GM21360 (cell line): ENCODE data around the gene NXPH2.
"Not testable (repeated sequence)": the region's sequence is repeated elsewhere in the genome, so short reads cannot be mapped to it uniquely, and the experiment has no call there.

Experiments used
- ATAC-seq: cut with Tn5 transposase; IDR thresholded peaks from one replicate; pipeline ENCODE4 v1.9.1; 2021; ENCODE audit warnings: mild to moderate bottlenecking, moderate library complexity; ENCODE audit not compliant: unreplicated experiment

NXPH2 gene

DNA sequence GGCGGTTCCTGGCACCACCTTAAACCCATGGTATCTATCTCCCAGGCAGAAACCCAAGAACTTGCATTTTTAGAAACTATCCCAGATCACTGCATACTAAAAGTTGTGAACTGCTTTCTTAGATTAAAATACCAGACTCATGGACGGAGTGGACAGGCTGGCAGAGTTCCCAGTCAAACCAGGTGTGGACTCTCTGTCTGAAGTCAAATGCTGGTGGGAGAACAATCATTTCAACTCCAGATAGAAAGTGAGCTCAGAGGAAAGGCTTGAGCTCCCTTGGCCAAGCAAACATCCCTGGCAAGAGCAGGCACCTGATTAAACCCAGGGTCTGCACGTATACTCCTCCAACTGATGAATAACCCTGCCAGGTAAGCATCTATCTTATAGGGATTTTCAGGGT is 19.5 kb downstream of the NXPH2 start:
- ATAC-seq: no peak

DNA sequence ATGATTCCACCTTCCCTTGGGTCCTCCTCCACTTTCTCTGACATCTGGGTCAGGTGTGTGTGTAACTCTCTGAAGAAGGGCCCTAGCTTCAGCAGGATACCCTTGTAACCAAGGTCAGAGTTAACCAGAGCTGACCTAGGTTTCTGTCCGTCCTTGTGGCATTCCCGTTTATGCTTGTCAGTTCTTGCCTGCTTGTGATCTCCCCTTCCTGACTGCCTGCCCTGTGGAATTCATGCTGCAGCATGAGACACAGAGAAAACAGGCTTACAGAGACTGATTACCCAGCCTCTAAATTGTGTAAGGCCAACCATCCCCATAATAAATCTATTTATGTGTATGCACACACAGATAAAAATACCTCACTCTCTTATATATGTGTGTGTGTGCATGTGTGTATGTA is 22.8 kb downstream of the NXPH2 start:
- ATAC-seq: no peak

DNA sequence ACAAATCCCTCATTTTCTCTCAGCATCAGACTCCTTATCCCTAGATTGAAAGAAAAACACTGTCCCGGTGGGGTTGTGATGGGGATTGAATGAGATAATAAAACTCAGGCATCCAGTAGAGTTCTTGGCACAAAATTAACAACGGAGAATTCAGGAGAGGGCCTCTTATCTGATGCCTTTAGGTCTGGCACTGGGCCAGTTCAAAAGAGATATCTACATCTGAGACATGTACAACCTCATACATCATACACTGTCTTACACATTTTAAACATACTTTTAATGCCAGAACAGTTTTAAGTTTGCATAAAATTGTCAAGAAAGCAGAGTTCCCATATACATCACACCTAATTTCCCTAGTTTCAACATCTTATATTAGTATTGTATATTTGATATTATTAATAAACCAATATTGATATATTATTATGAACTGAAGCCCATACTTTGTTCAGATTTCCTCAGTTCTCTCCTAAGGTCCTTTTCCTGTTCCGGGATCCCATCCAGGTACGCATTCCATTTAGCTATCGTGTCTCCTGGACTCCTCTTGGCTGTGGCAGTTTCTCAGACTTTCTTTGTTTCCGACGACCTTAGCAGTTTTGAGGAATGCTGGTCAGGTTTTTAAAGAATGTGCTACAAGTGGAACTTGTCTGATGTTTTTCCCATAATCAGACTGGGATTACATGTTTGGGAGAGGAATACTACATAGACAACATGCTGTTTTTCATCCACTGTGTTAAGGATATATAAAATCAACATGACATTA is 27.8 kb downstream of the NXPH2 start:
- no peak for ATAC-seq

DNA sequence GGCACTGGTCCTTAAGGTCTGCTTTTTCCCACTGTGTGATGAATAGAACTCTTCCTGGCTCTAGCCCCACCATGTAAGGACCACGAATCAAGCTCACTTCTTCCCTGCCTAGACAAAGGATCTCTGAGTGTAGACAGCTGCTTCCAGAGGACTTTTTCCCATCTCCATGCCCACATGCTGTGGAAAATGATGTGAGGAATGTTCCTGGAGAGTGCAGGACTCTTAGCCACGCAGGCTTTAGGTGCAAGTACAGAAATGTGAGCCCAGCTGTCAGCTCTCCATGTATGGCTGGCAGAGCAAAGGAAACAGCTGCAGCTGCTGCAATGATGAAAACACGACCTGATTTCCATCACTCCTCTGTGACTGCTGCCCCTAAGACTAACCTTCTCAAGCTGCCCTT is 35.5 kb downstream of the NXPH2 start:
- no peak for ATAC-seq

DNA sequence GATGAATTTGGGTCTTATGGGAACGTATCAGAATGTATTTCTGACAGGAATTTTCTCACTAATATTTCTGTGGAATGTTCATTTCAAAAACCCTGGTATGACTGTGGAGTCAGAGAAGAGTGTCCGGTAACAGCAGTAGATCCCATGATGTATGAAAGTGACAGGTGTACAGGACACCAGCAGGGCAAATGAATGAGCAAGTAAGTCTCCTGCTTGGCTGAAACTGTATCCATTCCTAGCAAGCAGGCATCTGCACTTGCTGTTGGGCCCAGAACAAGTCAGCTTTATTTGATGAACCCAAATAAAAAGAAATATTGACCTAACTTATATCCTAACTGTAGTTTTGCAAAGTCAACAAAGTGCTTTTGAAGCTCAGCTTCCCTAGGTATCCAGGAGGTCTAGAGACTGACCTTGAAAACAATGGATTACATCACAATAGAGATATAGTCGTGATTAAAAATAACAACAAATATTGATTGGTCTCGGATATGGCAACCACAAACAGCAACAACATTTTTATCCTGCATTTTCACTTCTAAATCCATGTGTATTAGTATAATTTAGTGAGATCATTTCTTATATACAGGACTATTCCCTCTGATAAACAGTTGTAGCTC is 37.6 kb downstream of the NXPH2 start:
- no peak for ATAC-seq

DNA sequence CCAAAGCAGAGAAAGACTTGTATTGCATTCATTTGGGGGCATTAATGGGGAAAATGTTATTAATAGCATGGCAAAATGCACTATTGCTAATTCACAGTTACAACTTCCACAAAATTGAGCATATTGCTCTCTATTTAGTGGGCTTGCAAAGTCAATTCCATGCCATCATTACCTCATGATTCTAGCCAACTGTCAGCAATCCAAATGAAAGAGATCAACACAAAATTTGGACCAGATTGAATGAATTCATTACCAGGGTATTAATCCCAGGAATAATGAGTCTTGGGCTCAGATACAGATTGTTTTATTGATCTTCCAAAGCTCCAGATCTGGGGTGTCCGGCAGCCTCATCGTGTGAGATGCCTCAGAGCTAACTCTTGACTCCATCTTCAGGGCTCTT is 38.3 kb downstream of the NXPH2 start:
- no peak for ATAC-seq

DNA sequence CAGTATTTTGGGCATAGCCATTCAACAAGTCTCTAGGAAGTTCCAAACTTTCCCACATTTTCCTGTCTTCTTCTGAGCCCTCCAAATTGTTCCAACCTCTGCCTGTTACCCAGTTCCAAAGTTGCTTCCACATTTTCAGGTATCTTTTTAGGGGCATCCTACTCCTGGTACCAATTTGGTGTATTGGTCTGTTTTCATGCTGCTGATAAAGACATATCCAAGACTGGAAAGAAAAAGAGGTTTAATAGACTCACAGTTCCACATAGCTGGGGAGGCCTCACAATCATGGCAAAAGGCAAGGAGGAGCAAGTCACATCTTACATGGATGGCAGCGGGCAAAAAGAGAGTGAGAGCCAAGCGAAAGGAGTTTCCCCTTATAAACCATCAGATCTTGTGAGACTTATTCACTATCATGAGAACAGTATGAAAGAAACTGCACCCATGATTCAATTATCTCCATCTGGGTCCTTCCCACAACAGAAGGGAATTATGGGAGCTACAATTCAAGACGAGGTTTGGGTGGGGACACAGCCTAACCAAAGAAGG is 43.1 kb downstream of the NXPH2 start:
- ATAC-seq: not testable (repeated sequence)

DNA sequence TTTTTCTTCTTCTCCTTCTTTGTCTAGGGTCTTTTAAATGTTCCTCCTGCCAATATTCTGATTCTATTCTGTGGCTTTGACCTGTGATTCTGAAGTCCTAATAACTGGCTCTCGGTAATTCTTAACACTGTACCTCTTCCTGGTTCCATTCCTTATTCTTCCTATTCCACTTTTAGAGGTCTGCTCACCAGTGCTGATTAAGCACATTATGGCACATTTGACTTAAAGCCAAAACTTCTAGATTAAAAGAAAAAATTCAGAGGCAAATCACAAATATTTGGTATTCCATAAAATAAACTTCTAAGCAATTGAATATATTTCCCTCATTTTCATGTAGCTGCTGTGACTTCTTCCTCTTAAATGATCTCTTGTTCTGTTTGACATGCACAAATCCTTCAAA is 47.5 kb downstream of the NXPH2 start:
- ATAC-seq: no peak

DNA sequence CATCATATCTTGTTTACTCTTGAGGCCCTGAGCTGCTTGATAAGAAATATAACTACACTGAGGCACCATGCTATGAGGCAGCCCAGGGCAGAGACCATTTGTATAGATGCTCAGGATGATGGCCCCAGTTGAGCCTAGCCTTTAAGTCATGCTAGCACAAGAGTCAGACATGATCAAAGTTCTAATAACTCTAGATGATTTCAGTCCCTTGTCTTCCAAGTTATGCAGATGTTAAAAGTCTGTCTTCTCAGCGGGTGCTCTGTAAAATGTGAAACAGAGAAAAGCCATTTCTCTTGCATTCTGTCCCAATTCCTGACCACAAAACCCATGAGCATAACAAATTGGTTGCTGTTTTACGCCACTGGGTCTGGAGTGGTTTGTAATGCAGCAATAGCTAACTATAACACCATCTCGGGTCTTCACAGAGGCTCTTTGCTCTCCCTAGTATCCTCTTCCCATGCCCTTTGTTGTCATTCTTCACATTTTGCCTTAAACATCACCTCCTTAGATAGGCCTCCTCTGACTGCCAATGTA is 49.6 kb downstream of the NXPH2 start:
- ATAC-seq: no peak

DNA sequence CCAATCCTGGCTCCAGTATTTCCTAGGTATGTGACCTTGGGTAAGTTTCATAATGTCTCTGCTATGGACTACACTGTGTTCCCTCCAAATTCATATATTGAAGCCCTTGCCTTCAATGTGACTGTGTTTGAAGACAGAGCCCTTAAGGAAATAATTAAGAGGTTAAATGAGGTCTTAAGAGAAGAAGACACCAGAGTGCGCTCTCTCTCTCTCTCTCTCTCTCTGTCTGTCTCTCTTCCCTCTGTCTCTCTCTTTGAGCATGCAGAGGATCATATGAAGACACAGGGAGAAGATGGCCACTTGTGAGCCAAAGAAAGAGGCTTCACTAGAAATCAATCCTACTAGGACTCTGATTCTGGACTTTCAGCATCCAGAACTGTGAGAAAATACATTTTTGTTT is 52.2 kb downstream of the NXPH2 start:
- no peak for ATAC-seq

DNA sequence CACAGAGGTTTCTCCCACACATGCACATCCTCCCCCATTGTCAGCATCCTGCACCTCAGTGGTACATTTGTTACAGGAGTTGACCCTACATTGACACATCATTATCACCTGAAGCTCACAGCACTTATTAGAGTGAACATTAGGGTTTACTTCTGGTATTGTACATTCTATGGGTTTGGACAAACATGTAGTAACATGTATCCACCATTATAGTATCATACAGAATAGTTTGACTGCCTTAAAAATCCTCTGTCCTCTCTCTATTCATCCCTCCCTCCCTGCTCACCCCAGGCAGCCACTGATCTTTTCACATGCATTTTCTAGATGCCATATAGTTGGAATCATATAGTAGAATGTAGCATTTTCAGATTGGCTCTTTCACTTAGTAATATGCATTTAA is 53.5 kb downstream of the NXPH2 start:
- no peak for ATAC-seq

DNA sequence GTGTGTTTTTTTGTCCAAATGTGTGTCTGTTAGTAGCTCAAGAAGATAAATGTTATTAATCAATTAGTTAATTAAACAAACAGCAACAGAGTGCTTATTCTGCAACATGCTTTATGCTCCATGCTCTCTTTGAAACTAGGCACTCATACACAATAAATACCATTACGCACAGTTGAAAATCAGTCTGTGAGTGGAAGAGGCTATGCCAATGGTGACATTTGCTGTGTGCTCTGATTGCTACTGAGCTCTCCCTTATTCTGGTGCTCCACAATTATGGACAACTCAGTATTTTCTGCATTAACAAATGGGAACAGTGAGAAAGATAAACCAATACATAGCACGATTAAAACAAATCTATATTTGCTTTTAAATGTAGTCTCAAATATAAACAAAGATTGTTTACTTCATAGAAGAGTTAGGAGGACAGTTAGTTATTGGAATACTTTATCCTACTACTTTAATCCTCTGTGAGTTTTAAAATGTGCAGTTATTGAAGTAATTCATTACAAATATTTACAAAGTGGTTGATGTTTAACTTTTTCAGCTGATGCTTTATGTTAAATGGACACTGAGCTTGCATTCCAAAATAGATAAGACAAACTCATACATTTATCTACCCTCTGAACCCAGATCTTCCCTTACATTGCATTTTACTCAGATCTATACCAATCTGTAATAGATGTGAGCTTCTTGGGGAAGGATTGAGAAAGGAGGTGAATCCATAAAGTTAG is 55.3 kb downstream of the NXPH2 start:
- no peak for ATAC-seq

DNA sequence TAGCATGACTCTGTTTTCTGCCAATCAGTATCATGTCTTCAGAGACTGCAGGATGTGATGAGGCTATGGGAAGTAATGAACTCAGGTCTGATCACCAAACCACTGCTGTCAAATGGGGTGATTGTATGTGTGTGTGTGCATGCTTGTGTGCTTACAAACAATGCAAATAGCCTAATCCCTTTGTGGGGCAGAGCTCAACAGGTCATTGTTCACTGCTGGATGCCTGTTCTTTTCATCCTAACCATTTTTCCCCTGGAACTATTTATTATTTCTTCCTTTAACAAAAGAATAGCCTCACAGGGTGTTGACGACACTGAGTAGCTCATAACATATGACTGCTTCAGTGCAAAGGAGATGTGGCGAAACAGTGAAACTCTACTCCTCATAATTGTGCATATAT is 55.9 kb downstream of the NXPH2 start:
- ATAC-seq: no peak

DNA sequence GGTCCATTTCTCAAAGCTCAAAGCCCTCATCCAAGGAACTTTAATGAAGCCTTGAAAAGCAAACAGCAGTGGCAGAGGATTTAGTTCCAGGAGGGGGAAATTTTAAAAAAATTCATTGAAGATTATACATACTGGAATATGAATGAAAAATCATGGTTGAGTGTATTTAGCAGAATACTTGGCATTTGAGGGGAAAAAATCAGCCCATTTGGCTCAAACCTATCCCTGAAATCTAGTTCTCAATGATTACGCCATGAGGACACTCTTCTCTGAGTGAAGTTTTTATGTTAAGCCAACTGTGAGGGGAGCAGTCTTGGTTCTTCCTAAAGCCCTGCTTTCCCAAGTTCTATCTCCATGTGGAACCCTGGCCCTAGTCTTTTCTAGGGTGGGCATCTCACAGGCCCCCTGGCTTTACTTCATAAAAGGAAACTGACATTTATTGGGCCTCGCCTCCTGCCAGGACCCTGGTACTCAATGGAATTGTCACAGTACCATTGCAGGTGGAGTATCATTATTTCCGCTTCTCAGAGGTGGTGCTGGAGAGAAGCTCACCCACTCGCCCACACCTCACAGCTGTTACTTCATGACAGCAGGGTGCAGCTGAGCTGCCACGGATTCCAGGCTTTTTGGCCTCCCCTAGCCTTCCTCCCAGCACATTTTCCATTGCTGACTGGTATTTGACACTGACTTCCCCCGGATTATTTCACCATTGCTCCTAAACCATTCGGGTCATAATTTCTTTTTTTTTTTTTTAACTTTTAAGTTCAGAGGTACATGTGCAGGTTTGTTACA is 56.8 kb downstream of the NXPH2 start:
- ATAC-seq: no peak

DNA sequence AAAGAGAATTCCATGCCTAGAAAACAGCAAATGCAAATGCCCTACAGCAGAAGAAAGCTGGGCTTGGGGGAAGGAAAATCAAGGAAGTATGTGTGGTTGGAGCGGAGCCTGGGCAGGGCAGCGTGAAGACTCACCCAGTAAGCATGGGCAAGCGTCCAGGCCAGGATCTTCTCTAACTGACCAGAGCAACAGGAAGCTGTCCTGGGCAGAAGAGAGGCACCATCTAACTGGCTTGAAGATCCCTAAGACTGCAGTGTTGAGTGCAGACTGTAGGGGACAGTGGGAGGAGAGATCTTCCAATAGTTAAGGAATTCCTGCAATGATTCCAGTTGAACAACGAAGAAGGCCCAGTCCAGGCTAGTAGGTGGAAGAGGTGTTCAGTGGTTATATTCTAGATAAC is 57.9 kb downstream of the NXPH2 start:
- no peak for ATAC-seq

DNA sequence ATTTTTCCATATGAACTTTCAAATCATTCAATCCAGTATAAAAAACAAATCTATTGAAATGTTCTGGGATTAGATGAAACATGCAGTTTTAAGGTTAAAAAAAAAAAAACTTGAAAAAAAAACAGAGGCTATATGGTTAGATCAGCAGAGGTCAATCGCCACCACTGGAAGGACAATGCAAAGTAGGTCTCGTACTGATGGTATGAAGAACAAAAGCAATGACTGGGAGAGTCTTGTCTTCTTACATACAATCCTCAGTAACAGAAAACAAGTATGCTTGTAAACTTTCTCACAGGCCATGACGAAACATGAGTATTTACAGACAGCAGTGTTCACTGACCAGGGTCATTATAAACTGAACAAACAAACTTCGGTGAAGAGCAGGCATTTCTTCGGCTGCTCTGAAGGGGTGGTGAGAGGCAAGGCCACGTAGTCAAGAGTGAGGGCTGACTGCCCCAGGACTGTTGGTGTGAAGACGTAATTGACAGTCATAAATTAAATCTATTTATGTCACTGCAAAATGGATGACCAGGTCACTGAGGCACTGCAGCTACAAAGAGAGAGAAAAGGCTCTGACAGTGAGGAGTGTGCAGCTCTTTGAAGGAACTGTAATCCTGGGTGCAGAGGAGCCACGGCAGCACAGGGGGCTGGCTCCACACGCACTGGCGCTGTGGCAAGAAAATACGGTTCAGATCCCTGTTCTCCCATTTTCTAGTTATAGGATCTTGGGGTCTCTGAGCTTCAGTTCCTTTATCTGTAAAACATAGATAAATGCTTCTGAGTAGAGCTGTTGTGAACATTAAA is 60.0 kb downstream of the NXPH2 start:
- no peak for ATAC-seq

DNA sequence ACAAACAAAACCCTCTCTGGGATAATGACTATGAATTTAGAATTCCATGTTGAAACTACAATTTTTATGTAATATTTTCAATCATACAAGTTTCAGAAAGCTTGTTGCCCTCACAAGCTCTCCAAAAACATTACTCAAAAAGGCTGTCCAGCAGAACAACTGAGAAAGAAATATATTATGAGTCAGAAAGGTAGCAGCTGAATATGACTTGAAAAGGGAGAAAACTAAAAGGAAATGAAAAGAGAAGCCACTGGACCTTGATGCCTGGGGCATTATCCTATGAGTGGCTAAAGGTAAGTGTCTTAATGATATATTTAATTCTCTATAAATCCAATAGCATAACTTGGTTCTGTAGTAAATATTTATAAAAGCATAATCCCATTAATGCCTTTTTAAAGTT is 61.8 kb downstream of the NXPH2 start:
- peak; percentile 75 for ATAC-seq

DNA sequence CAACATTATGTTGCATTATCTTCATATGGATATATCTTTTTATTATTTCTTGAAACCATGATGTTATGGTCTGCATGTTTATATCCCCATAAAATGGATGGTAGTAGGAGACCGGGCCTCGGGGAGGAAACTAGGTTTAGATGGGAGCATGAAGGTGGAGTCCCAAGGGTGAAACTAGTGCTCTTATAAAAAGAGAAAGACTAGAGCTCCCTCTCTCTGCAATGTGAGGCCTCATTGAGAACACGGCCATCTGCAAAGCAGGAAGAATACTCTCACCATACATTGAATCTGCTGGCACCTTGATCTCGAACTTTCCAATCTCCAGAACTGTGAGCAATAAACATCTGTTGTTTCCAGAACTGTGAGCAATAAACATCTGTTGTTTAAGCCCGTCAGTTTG is 64.0 kb downstream of the NXPH2 start:
- ATAC-seq: peak; percentile 45

DNA sequence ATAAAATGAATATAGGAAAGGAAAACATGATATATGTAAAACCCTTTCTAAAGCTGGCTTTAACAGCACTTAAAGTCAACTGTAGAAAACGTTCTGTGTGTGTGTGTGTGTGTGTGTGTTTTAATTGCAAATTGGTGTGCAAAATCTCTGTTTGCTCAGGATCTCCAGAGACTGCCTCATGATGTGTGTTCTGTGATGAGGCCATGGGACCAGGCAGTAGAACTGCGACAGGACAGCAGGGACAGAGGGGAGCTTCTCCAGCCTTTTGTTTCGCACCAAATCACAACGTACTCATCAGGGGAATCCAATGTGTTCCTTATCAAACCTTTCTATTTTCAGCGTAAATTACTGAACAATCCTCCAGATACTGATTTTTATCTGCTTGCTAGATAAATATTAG is 66.7 kb downstream of the NXPH2 start:
- no peak for ATAC-seq

DNA sequence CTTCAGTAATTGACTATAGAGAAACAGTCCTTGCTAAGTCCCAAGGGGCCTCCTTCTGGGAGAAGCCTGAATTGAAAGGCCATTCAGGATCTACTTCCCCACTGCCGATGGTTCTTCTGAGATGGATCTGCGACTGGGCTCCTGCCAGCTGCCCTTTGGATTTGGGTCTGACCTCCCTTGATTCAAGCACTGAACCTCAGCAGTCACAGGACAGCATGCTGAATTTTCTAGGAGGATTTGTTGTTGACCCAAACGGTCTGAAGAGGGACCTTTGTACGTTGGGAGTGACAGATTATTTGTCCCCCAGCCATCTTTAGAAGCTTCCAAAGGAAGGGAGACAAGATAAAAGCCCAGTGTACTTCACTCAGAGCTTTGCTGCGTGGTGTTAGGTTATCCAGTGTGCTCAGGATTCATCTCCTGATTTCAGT is 67.1 kb downstream of the NXPH2 start:
- ATAC-seq: no peak
